Uterus (tissue), 4 donors: ENCODE measurements around the gene LRRC71. TPM values are rescaled to one million over a fixed set of nuclear protein-coding genes. Genes with fewer than 3 reads are reported as not detected.

Source experiments
- DNase-seq, 2 donors: peaks; one replicate each; pipeline ENCODE4 v3.0.0-alpha.2; 2019 to 2020
- H3K27ac ChIP-seq, 2 donors: fragments of 200-600 bp; sonication (generic); 1 replicate in 1 of 2; 2 replicates in 1 of 2; pipeline ENCODE4 v1.5.1; 2016 to 2018
- H3K27me3 ChIP-seq, 2 donors: fragments of 200-600 bp; sonication (generic); one replicate each; pipeline ENCODE4 v1.5.1; 2018 to 2019; ENCODE audit warnings: control low read depth in 1 of 2
- H3K36me3 ChIP-seq, 2 donors: fragments of 200-600 bp; sonication (generic); one replicate each; pipeline ENCODE4 v1.5.1; 2019; ENCODE audit warnings: control low read depth in 1 of 2
- H3K4me1 ChIP-seq, 2 donors: fragments of 200-600 bp; sonication (generic); one replicate each; pipeline ENCODE4 v1.5.1; 2018 to 2019; ENCODE audit warnings: control low read depth in 1 of 2
- H3K4me3 ChIP-seq, 2 donors: fragments of 200-600 bp; sonication (generic); 1 replicate in 1 of 2; 2 replicates in 1 of 2; pipeline ENCODE4 v1.5.1; 2018 to 2019; ENCODE audit warnings: mild to moderate bottlenecking in 1 of 2
- H3K9me3 ChIP-seq, 2 donors: fragments of 200-600 bp; sonication (generic); one replicate each; pipeline ENCODE4 v1.5.1; 2019; ENCODE audit warnings: control low read depth in 1 of 2
- POLR2A ChIP-seq, 2 donors: fragments of 450-650 bp; IDR thresholded peaks; one replicate each; pipeline ENCODE4 v1.6.1; 2016; ENCODE audit warnings: antibody characterized with exemption in 2 of 2, mild to moderate bottlenecking in 1 of 2, moderate library complexity in 1 of 2
- intact Hi-C: fragments of 100-400 bp; cut with DNase I; formaldehyde crosslinking; loops from one replicate; pipeline ENCODE4 v1.15.1; 2023; ENCODE audit warnings: low total_unique reads
- total RNA-seq, 4 donors: library from RNA; depleted of rRNA in 3 of 4; stranded (reverse); fragments of >200 nt in 3 of 4; gene quantifications; one replicate each; pipeline versions ENCODE4 v1.1.0 to v1.2.4, GENCODE V29; 2014 to 2023
- TF ChIP-seq, protein P1 (sequence below), 4 experiments: fragments of 200-600 bp in 2 of 4; fragments of 450-650 bp in 2 of 4; sonication (generic) in 2 of 4; IDR thresholded peaks; one replicate each; pipeline ENCODE4 v1.5.1; 2016 to 2019; ENCODE audit warnings: antibody characterized with exemption in 4 of 4, mild to moderate bottlenecking in 2 of 4, moderate library complexity in 1 of 4
- donor health status: DM: yes; HTN: yes; CAD: no.

The LRRC71 gene
- total RNA-seq, 4 donors from 2014 or later, result 0.48 to 3.8 (median 0.91) TPM; not detected in 1

DNA sequence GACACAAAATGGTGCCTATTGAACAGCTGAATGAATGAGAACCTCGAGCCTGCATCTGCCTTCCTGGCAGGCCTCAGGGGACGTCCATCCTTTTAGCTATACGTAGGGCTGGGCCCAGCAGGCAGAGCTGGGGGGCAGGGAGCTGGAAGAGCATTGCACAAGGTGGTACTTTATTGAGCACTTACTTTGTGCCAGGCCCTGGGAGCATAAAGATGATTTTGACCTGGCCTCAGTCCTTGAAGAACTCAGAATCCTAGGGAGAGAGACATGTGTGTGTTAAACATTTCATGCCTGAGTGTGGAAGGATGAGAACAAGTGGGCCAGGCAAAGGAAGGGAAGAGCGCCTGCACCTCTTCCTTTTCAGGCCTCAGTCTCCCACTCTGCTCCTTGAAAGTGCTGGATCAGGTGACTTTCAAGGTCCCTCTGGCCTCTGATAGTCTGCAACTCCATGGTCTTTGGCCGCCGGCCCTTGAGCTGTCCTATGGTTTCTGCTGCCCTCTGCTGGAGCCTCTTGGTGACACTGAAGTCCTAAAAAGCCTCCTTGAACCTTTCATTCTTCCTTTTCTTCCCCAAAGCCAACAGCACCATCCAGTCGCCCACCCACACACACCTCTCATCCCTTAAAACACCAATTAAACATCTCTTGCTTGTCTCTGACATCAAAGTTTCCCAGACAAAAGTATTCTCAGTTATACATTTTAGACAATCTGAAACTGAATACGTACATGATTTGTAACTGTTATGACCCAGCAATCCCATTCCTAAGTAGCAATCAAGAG, 30.4 kb upstream of the LRRC71 start:
- Histone ChIP-seq H3K27me3 (peaks cover 0 to 4% of the 10 kb centered on the region in 2 donors), H3K36me3 (no peaks in the 10 kb centered on the region), H3K4me1 (peaks cover 0 to 6% of the 10 kb centered on the region in 2 donors), H3K4me3 (no peak overlapping the region), H3K27ac (no peak overlapping the region), H3K9me3 (no peaks in the 10 kb centered on the region)
- intact Hi-C loops, result loop anchor here (10.0 kb wide), 1 partner anchor 195 kb away; no protein-coding TSS in a partner anchor
- peak; percentile 81 for DNase-seq
- no peak for TF ChIP-seq POLR2A (IDR thresholded peaks at IDR 0.05)
- TF ChIP-seq, protein P1, sequence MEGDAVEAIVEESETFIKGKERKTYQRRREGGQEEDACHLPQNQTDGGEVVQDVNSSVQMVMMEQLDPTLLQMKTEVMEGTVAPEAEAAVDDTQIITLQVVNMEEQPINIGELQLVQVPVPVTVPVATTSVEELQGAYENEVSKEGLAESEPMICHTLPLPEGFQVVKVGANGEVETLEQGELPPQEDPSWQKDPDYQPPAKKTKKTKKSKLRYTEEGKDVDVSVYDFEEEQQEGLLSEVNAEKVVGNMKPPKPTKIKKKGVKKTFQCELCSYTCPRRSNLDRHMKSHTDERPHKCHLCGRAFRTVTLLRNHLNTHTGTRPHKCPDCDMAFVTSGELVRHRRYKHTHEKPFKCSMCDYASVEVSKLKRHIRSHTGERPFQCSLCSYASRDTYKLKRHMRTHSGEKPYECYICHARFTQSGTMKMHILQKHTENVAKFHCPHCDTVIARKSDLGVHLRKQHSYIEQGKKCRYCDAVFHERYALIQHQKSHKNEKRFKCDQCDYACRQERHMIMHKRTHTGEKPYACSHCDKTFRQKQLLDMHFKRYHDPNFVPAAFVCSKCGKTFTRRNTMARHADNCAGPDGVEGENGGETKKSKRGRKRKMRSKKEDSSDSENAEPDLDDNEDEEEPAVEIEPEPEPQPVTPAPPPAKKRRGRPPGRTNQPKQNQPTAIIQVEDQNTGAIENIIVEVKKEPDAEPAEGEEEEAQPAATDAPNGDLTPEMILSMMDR (IDR thresholded peaks at IDR 0.05), result peak; percentile 70 to 85 (median 72)

DNA sequence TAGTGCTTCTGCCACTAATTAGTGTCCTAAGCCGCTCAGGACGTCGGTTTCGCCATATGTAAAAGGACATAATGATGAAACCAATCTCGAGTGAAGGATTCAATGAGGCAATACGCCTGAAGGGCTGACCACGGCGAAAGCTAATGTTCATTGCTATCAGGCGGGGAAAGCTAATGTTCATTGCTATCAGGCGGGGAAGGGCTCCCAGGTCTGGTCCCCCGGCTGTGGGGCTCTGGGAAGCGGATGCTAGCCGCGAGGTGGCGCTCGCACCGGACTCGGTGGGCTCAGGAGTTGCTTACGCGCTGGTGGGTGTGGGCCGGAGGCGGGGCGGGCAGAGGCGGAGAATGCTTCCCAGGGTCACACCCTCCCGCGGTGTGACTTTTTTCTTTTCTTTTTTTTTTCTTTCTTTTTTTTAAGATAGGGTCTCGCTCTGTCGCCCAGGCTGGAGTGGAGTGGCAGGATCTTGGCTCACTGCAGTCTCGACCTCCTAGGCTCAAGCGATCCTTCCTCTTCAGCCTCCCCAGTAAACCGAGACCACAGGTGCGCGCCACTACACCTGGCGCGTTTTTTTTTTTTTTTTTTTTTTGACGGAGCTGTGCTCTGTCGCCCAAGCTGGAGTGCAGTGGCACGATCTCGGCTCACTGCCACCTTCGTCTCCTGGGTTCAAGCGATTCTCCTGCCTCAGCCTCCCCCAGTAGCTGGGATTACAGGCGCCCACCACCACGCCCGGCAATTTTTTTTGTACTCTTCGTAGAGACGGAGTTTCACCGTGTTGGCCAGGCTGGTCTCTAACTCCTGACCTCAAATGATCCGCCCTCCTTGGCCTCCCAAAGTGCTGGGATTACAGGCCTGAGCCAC, 28.0 kb upstream of the LRRC71 start:
- DNase-seq, result peak; percentile 93
- H3K36me3 ChIP-seq, result no peaks in the 10 kb centered on the region
- H3K4me3 ChIP-seq, result peak overlapping the region in 1 of 2 donors; percentile 43
- intact Hi-C loops, result no loop called here
- H3K27ac ChIP-seq, result peak overlapping the region; percentile 90 to 97
- TF ChIP-seq, protein P1 (IDR thresholded peaks at IDR 0.05), result peak; percentile 81 to 91 (median 88)
- no peak for TF ChIP-seq POLR2A (IDR thresholded peaks at IDR 0.05)
- H3K4me1 ChIP-seq, result peaks cover 0 to 12% of the 10 kb centered on the region in 2 donors
- H3K9me3 ChIP-seq, result no peaks in the 10 kb centered on the region
- peaks cover 0 to 4% of the 10 kb centered on the region in 2 donors for H3K27me3 ChIP-seq

DNA sequence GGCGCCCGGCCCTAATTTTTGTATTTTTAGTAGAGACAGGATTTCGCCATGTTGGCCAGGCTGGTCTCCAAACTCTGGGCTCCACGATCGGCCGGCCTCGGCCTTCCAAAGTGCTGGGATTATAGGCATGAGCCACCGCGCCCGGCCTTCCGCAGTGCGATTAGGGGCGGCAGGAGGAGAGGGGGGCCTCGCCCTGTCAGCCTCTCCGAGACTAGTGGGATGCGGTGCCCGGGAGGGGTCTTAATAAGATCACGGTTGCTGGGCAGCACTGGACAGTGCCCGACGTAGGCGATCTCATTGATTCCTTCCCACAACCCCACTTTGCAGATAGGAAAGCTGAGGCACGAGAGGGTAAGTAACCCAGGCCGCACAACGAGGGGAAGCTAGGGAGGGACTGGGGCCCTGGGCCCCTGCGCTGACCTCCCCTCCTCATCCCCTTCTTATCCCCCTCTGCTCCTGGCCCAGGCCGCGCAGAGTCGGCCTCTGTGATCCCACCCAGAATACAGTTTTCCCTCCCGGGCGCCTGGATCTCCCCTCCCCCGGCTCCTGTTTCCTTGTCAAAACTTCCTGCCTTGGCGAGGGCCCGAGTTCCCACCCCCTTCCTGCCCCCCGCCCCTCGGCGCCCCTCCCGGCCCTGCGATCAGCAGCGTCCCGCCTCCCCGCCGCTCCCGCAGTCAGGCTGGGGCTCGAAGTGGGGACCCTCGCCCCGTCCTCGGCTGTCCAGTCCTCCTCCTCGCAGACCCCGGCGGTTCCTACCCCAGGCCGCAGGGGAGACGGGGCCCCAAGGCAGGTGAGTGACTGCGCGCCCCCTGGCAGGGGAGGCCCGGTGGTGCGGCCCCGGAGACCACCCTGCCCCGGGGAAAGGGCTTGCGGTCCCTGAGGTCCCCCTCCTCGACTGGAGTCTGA, 27.1 kb upstream of the LRRC71 start, which contains the start of gene PEAR1:
TSS of gene PEAR1 (plus strand) at position 671 of the 906 bp plus-strand sequence. CDS start 10,209 bp downstream, outside the sequence.
- DNase-seq, result peak; percentile 70 to 72
- TF ChIP-seq, protein P1 (IDR thresholded peaks at IDR 0.05), result no peak
- peak; percentile 38 to 53 for TF ChIP-seq POLR2A (IDR thresholded peaks at IDR 0.05)
- Histone ChIP-seq H3K27ac (peak within 1 kb of the TSS; percentile 90 to 97), H3K9me3 (no peaks in the 10 kb centered on the region), H3K4me1 (peaks cover 0 to 12% of the 10 kb centered on the region in 2 donors), H3K4me3 (peak within 1 kb of the TSS; percentile 43 to 53), H3K36me3 (no peaks in the 10 kb centered on the region), H3K27me3 (peaks cover 0 to 4% of the 10 kb centered on the region in 2 donors)
- intact Hi-C loops, result no loop called here

DNA sequence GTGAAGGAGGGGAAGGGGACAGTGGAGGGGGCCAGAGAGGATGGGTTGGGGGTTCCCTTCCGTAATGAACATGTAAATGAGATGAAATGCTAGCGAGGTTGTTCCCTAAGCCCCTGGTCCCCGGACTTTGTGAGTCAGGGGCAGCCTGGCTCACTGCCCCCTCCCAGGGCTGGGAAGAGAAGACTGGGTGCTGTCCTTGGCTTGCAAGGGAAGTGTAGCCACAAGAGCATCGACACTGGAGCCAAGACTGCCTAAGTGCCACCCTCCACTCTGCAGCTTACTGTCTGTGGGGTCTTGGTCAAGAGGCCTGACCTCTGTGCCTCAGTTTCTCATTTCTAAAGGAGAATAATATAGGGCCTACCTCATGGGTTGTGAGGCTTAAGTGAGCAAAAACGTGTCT, 26.4 kb upstream of the LRRC71 start:
- no peak for DNase-seq
- Histone ChIP-seq H3K36me3 (no peaks in the 10 kb centered on the region), H3K9me3 (no peaks in the 10 kb centered on the region), H3K4me3 (peak overlapping the region; percentile 43 to 53), H3K27ac (peak overlapping the region; percentile 90 to 97), H3K4me1 (peaks cover 0 to 12% of the 10 kb centered on the region in 2 donors), H3K27me3 (peaks cover 0 to 4% of the 10 kb centered on the region in 2 donors)
- intact Hi-C loops, result no loop called here
- TF ChIP-seq, protein P1 (IDR thresholded peaks at IDR 0.05), result no peak
- TF ChIP-seq POLR2A (IDR thresholded peaks at IDR 0.05), result no peak
